HEK293 (cell line): ENCODE results near the gene COX10.

ENCODE experiments used
- CTCF ChIA-PET: fragments of 350-600 bp; formaldehyde crosslinking; extraction: SDS; loops from one replicate; lab custom pipeline; 2021; ENCODE audit warnings: antibody characterized with exemption; lab: Yijun Ruan, JAX
- POLR2A ChIA-PET: fragments of 300-600 bp; formaldehyde crosslinking; extraction: SDS; loops from one replicate; lab custom pipeline; 2020; ENCODE audit warnings: antibody characterized with exemption, inconsistent platforms; lab: Yijun Ruan, JAX
- H3K27ac ChIP-seq: fragments of 200-500 bp; sonication (Bioruptor generic); 2 replicates; pipeline ENCODE4 v1.5.1; 2014; ENCODE audit warnings: low read depth, low read length, control low read depth, inconsistent platforms; ENCODE audit errors: extremely low read depth
- H3K36me3 ChIP-seq, 2 experiments: fragments of 200-500 bp in 1 of 2; sonication (Bioruptor generic) in 1 of 2; 1 replicate in 1 of 2; 2 replicates in 1 of 2; pipeline ENCODE4 v1.5.1; 2014 to 2017; ENCODE audit warnings: inconsistent platforms in 2 of 2, low read length in 2 of 2; ENCODE audit not compliant: control insufficient read depth in 2 of 2, insufficient read depth in 1 of 2
- H3K4me1 ChIP-seq: fragments of 200-500 bp; sonication (Bioruptor generic); 2 replicates; pipeline ENCODE4 v1.5.1; 2014; ENCODE audit warnings: mild to moderate bottlenecking, low read length, inconsistent platforms; ENCODE audit not compliant: control insufficient read depth, insufficient read depth
- H3K4me3 ChIP-seq: 2 replicates; pipeline ENCODE4 v1.5.1; 2011; ENCODE audit warnings: low read depth, mild to moderate bottlenecking, control low read depth, low read length, moderate library complexity
- H3K9me3 ChIP-seq: fragments of 200-500 bp; sonication (Bioruptor generic); 2 replicates; pipeline ENCODE4 v1.5.1; 2014; ENCODE audit warnings: low read depth, low read length, inconsistent platforms; ENCODE audit not compliant: control insufficient read depth, insufficient read depth
- IKZF3 ChIP-seq: fragments of 450-650 bp; IDR thresholded peaks from 2 replicates; pipeline ENCODE4 v1.5.0; 2018; ENCODE audit warnings: missing biosample characterization, mild to moderate bottlenecking, missing genetic modification characterization, moderate library complexity
- KLF9 ChIP-seq: fragments of 450-650 bp; formaldehyde crosslinking; IDR thresholded peaks from 2 replicates; pipeline ENCODE4 v1.5.1; 2016; ENCODE audit warnings: missing biosample characterization, missing genetic modification characterization, low read depth
- MYNN ChIP-seq: fragments of 450-650 bp; formaldehyde crosslinking; IDR thresholded peaks from 2 replicates; pipeline ENCODE4 v1.5.1; 2016; ENCODE audit warnings: missing biosample characterization, missing genetic modification characterization, borderline replicate concordance
- RBAK ChIP-seq: fragments of 450-650 bp; formaldehyde crosslinking; IDR thresholded peaks from 2 replicates; pipeline ENCODE4 v1.5.1; 2016; ENCODE audit warnings: missing biosample characterization, missing genetic modification characterization
- SP2 ChIP-seq: fragments of 450-650 bp; formaldehyde crosslinking; IDR thresholded peaks from 2 replicates; pipeline ENCODE4 v1.5.1; 2016; ENCODE audit warnings: missing biosample characterization, missing genetic modification characterization
- YY1 ChIP-seq: fragments of 450-650 bp; formaldehyde crosslinking; IDR thresholded peaks from 2 replicates; pipeline ENCODE4 v1.5.1; 2018; ENCODE audit warnings: missing biosample characterization, missing genetic modification characterization
- ZBTB20 ChIP-seq: fragments of 450-650 bp; formaldehyde crosslinking; IDR thresholded peaks from 2 replicates; pipeline ENCODE4 v1.5.1; 2016; ENCODE audit warnings: missing biosample characterization, missing genetic modification characterization
- ZFP3 ChIP-seq: fragments of 450-650 bp; formaldehyde crosslinking; IDR thresholded peaks from 2 replicates; pipeline ENCODE4 v1.5.1; 2016; ENCODE audit warnings: low read depth, missing biosample characterization, missing genetic modification characterization
- ZFP69B ChIP-seq: fragments of 450-650 bp; formaldehyde crosslinking; IDR thresholded peaks from 2 replicates; pipeline ENCODE4 v1.5.1; 2016; ENCODE audit warnings: missing biosample characterization, missing genetic modification characterization
- ZNF169 ChIP-seq: fragments of 450-650 bp; formaldehyde crosslinking; IDR thresholded peaks from 2 replicates; pipeline ENCODE4 v1.5.1; 2016; ENCODE audit warnings: missing biosample characterization, missing genetic modification characterization
- ZNF214 ChIP-seq: fragments of 450-650 bp; formaldehyde crosslinking; IDR thresholded peaks from 2 replicates; pipeline ENCODE4 v1.5.1; 2017; ENCODE audit warnings: missing biosample characterization, mild to moderate bottlenecking, missing genetic modification characterization, borderline replicate concordance
- ZNF239 ChIP-seq: fragments of 450-650 bp; formaldehyde crosslinking; IDR thresholded peaks from 2 replicates; pipeline ENCODE4 v1.5.1; 2016; ENCODE audit warnings: missing biosample characterization, missing genetic modification characterization
- ZNF398 ChIP-seq: fragments of 450-650 bp; formaldehyde crosslinking; IDR thresholded peaks from 2 replicates; pipeline ENCODE4 v1.5.1; 2017; ENCODE audit warnings: missing biosample characterization, missing genetic modification characterization
- ZNF416 ChIP-seq: fragments of 450-650 bp; formaldehyde crosslinking; IDR thresholded peaks from 2 replicates; pipeline ENCODE4 v1.5.1; 2016; ENCODE audit warnings: missing biosample characterization, missing genetic modification characterization
- ZNF423 ChIP-seq: fragments of 450-650 bp; formaldehyde crosslinking; IDR thresholded peaks from 2 replicates; pipeline ENCODE4 v1.5.1; 2016; ENCODE audit warnings: missing biosample characterization, missing genetic modification characterization
- ZNF426 ChIP-seq: fragments of 450-650 bp; formaldehyde crosslinking; IDR thresholded peaks from 2 replicates; pipeline ENCODE4 v1.5.1; 2017; ENCODE audit warnings: missing biosample characterization, missing genetic modification characterization, mild to moderate bottlenecking, inconsistent platforms, moderate library complexity
- ZNF433 ChIP-seq: fragments of 450-650 bp; formaldehyde crosslinking; IDR thresholded peaks from 2 replicates; pipeline ENCODE4 v1.5.1; 2016; ENCODE audit warnings: missing biosample characterization, missing genetic modification characterization, low read depth
- ZNF488 ChIP-seq: fragments of 450-650 bp; formaldehyde crosslinking; IDR thresholded peaks from 2 replicates; pipeline ENCODE4 v1.5.1; 2016; ENCODE audit warnings: missing biosample characterization, missing genetic modification characterization
- ZNF529 ChIP-seq: fragments of 450-650 bp; formaldehyde crosslinking; IDR thresholded peaks from 2 replicates; pipeline ENCODE4 v1.5.1; 2017; ENCODE audit warnings: missing genetic modification characterization, missing biosample characterization; ENCODE audit not compliant: insufficient replicate concordance
- ZNF580 ChIP-seq: fragments of 450-650 bp; formaldehyde crosslinking; IDR thresholded peaks from 2 replicates; pipeline ENCODE4 v1.5.1; 2016; ENCODE audit warnings: missing biosample characterization, missing genetic modification characterization
- ZNF585B ChIP-seq: fragments of 450-650 bp; formaldehyde crosslinking; IDR thresholded peaks from 2 replicates; pipeline ENCODE4 v1.5.1; 2016; ENCODE audit warnings: missing biosample characterization, missing genetic modification characterization
- ZNF624 ChIP-seq: fragments of 450-650 bp; formaldehyde crosslinking; IDR thresholded peaks from 2 replicates; pipeline ENCODE4 v1.5.1; 2017; ENCODE audit warnings: missing biosample characterization, missing genetic modification characterization
- ZNF768 ChIP-seq: fragments of 450-650 bp; formaldehyde crosslinking; IDR thresholded peaks from 2 replicates; pipeline ENCODE4 v1.5.1; 2018; ENCODE audit warnings: missing biosample characterization, mild to moderate bottlenecking, missing genetic modification characterization
- TF ChIP-seq, protein P1 (sequence below): fragments of 450-650 bp; formaldehyde crosslinking; IDR thresholded peaks from 2 replicates; pipeline ENCODE4 v1.5.1; 2017; ENCODE audit warnings: missing biosample characterization, mild to moderate bottlenecking, missing genetic modification characterization, moderate library complexity

COX10 gene

DNA sequence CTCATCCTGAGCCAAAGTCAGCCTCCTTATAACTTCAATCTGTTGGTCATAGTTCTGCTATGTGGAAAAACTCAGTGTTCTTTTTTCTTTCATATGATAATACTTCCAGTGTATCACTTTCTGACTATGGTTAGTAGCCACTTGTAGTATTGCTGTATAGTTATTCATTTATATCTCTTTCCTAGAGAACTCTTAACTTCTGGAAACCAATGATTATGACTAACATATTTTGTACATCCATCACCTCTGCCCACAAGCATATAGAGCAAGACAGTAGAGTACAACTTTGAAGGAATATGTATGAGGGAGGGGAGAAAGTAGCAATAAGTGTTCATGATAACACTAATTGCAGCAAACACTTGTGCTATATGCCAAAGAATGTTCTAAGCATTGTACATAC, 38.6 kb downstream of the COX10 start:
- Histone ChIP-seq H3K9me3 (no peaks in the 10 kb centered on the region), H3K27ac (no peak overlapping the region), H3K36me3 (no peaks in the 10 kb centered on the region)
- TF ChIP-seq ZNF426 (tag by site-specific recombination) (no peak), YY1 (tag by site-specific recombination) (no peak), ZNF169 (no peak), IKZF3 (tag by site-specific recombination) (no peak), ZFP3 (tag by site-specific recombination) (no peak), ZNF423 (tag by site-specific recombination) (no peak), ZNF585B (tag by site-specific recombination) (no peak), ZNF239 (tag by site-specific recombination) (no peak), ZNF214 (no peak), ZFP69B (tag by site-specific recombination) (no peak), ZNF416 (tag by site-specific recombination) (no peak), ZNF529 (tag by site-specific recombination) (no peak)
- TF ChIP-seq, all 188 proteins: peak for 0
- Histone ChIP-seq H3K4me3 (no peak overlapping the region), H3K4me1 (no peaks in the 10 kb centered on the region)
- CTCF ChIA-PET, result no interaction called here
- POLR2A ChIA-PET, result interaction anchor here (0.6 kb wide), 1 partner anchor 48 kb away, joined by 3 read pairs; no protein-coding TSS in a partner anchor

GRCh38 chr17:14112407-14112806, 43.1 kb downstream of the COX10 start:
- POLR2A ChIA-PET, result no interaction called here
- no peaks in the 10 kb centered on the region for H3K9me3 ChIP-seq
- TF ChIP-seq, protein P1, sequence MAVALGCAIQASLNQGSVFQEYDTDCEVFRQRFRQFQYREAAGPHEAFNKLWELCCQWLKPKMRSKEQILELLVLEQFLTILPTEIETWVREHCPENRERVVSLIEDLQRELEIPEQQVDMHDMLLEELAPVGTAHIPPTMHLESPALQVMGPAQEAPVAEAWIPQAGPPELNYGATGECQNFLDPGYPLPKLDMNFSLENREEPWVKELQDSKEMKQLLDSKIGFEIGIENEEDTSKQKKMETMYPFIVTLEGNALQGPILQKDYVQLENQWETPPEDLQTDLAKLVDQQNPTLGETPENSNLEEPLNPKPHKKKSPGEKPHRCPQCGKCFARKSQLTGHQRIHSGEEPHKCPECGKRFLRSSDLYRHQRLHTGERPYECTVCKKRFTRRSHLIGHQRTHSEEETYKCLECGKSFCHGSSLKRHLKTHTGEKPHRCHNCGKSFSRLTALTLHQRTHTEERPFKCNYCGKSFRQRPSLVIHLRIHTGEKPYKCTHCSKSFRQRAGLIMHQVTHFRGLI, result no peak
- no peak for TF ChIP-seq RBAK (tag by site-specific recombination)
- TF ChIP-seq ZNF768 (tag by site-specific recombination), result no peak
- no peak for TF ChIP-seq SP2
- no peak for TF ChIP-seq ZNF433 (tag by site-specific recombination)
- no peak for TF ChIP-seq ZNF398
- no peak for TF ChIP-seq ZNF624
- TF ChIP-seq MYNN, result no peak
- TF ChIP-seq ZNF169, result no peak
- no peak for TF ChIP-seq ZBTB20 (tag by site-specific recombination)
- no peak for TF ChIP-seq ZNF585B (tag by site-specific recombination)
- TF ChIP-seq KLF9 (tag by site-specific recombination), result no peak
- no peak for TF ChIP-seq ZNF580 (tag by site-specific recombination)
- no peak for TF ChIP-seq ZNF488
- TF ChIP-seq, all 188 proteins: peak for 0
- CTCF ChIA-PET, result interaction anchor here (0.7 to 1.0 kb wide), 2 partner anchors 13 to 34 kb away, joined by 3 read pairs; no protein-coding TSS in a partner anchor
- peaks cover 3% of the 10 kb centered on the region; the same call in 1 of the 2 replicates for H3K4me1 ChIP-seq
- H3K27ac ChIP-seq, result no peak overlapping the region
- H3K4me3 ChIP-seq, result no peak overlapping the region
- no peaks in the 10 kb centered on the region for H3K36me3 ChIP-seq
